DOHH2 (cell line): ENCODE results near the gene MYO5C.
"Not testable (repeated sequence)": the region's sequence is repeated elsewhere in the genome, so short reads cannot be mapped to it uniquely, and the experiment has no call there.

Experiments used
- H3F3A ChIP-seq: fragments of 200-600 bp; sonication (generic), shearing (Covaris generic); 2 replicates; pipeline ENCODE4 v1.6.0; 2016; ENCODE audit warnings: antibody characterized with exemption, mild to moderate bottlenecking; ENCODE audit not compliant: control insufficient read depth, insufficient read depth
- H3K27ac ChIP-seq: fragments of 200-600 bp; sonication (generic); 2 replicates; pipeline ENCODE4 v1.5.1; 2014; ENCODE audit warnings: low read depth, mild to moderate bottlenecking, low read length, moderate library complexity
- H3K27me3 ChIP-seq: fragments of 200-600 bp; sonication (generic); 2 replicates; pipeline ENCODE4 v1.6.1; 2014; ENCODE audit warnings: mild to moderate bottlenecking, low read length, mixed read lengths; ENCODE audit not compliant: control insufficient read depth
- H3K36me3 ChIP-seq: fragments of 200-600 bp; sonication (generic); 2 replicates; pipeline ENCODE4 v1.6.1; 2014; ENCODE audit warnings: mild to moderate bottlenecking, low read length, moderate library complexity, mixed read lengths; ENCODE audit not compliant: control insufficient read depth
- H3K4me1 ChIP-seq: fragments of 200-600 bp; sonication (generic); 2 replicates; pipeline ENCODE4 v1.6.1; 2014; ENCODE audit warnings: mild to moderate bottlenecking, low read length, mixed read lengths; ENCODE audit not compliant: control insufficient read depth
- H3K4me2 ChIP-seq: fragments of 200-600 bp; sonication (generic); 2 replicates; pipeline ENCODE4 v1.6.0; 2014; ENCODE audit warnings: mild to moderate bottlenecking, low read length, moderate library complexity
- H3K4me3 ChIP-seq: fragments of 200-600 bp; sonication (generic); 2 replicates; pipeline ENCODE4 v1.5.1; 2014; ENCODE audit warnings: mild to moderate bottlenecking, low read length, mixed read lengths
- H3K79me2 ChIP-seq: fragments of 200-600 bp; sonication (generic); 2 replicates; pipeline ENCODE4 v1.6.1; 2014; ENCODE audit warnings: mild to moderate bottlenecking, low read length, mixed read lengths; ENCODE audit not compliant: control insufficient read depth
- H3K9me2 ChIP-seq: fragments of 200-600 bp; sonication (generic); replicated peaks from 2 replicates; pipeline ENCODE4 v1.6.1; 2014; ENCODE audit warnings: mild to moderate bottlenecking, low read length, mixed read lengths; ENCODE audit not compliant: control insufficient read depth
- H3K9me3 ChIP-seq: fragments of 200-600 bp; sonication (generic); 2 replicates; pipeline ENCODE4 v1.6.1; 2014; ENCODE audit warnings: antibody characterized with exemption, low read length, mixed read lengths; ENCODE audit not compliant: control insufficient read depth, insufficient read depth
- H4K20me1 ChIP-seq: fragments of 200-600 bp; sonication (generic); 2 replicates; pipeline ENCODE4 v1.6.0; 2014; ENCODE audit warnings: low read depth, mild to moderate bottlenecking, antibody characterized with exemption, low read length, moderate library complexity; ENCODE audit not compliant: control insufficient read depth, insufficient read depth
- EZH2phosphoT487 ChIP-seq: fragments of 200-600 bp; sonication (generic); IDR thresholded peaks from 2 replicates; pipeline ENCODE4 v1.6.1; 2017; ENCODE audit warnings: borderline replicate concordance, mild to moderate bottlenecking, antibody characterized with exemption, low read length, moderate library complexity, mixed read lengths
- TF ChIP-seq, protein P1 (sequence below): fragments of 200-600 bp; sonication (generic); IDR thresholded peaks from one replicate; pipeline ENCODE4 v1.5.1; 2014; ENCODE audit warnings: antibody characterized with exemption, mild to moderate bottlenecking, low read depth, low read length; ENCODE audit not compliant: poor library complexity, severe bottlenecking

The MYO5C gene

DNA sequence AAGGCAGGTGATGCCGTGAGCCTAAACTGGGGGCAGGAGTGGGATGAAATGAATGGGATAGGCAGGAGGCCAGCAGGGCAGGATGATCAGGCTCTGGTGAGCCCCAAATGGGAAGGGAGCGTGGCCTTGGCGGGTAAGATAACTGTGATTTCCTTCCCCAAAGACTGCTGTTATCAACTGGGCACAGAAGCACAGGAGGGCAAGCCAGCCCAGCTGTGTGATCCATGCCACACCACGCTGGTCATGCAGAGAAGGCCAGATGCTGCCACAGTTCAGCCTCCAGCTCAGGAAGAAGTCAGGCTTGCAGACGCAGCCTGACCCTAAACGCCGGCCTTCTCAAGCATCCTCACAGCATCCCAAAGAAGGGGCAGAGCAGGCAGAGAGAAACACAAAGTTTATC, 52.3 kb downstream of the MYO5C start:
- Histone ChIP-seq H3K4me1 (no peaks in the 10 kb centered on the region), H3K4me2 (no peak overlapping the region), H4K20me1 (no peaks in the 10 kb centered on the region), H3K27ac (no peak overlapping the region), H3K79me2 (no peaks in the 10 kb centered on the region), H3K9me3 (no peaks in the 10 kb centered on the region), H3K9me2 (no peaks in the 10 kb centered on the region), H3F3A (no peaks in the 10 kb centered on the region), H3K27me3 (no peaks in the 10 kb centered on the region), H3K36me3 (no peaks in the 10 kb centered on the region), H3K4me3 (no peak overlapping the region)
- no peak for TF ChIP-seq EZH2phosphoT487
- TF ChIP-seq, protein P1, sequence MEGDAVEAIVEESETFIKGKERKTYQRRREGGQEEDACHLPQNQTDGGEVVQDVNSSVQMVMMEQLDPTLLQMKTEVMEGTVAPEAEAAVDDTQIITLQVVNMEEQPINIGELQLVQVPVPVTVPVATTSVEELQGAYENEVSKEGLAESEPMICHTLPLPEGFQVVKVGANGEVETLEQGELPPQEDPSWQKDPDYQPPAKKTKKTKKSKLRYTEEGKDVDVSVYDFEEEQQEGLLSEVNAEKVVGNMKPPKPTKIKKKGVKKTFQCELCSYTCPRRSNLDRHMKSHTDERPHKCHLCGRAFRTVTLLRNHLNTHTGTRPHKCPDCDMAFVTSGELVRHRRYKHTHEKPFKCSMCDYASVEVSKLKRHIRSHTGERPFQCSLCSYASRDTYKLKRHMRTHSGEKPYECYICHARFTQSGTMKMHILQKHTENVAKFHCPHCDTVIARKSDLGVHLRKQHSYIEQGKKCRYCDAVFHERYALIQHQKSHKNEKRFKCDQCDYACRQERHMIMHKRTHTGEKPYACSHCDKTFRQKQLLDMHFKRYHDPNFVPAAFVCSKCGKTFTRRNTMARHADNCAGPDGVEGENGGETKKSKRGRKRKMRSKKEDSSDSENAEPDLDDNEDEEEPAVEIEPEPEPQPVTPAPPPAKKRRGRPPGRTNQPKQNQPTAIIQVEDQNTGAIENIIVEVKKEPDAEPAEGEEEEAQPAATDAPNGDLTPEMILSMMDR: no peak

DNA sequence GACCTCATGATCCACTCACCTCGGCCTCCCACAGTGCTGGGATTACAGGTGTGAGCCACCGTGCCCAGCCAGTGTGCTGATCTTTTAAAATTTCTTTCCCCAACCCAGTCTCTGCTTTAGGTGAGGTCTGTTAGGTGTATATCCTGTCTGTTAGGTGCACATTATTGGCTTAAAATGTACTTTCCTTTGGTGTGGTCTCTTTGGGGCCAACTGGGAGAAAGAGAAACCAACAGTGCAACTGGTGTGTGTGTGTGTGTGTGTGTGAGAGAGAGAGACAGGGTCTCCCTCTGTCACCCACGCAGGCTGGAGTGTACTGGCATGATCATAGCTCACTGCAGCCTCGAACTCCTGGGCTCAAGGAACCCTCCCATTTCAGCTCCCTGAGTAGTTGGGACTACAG, 54.1 kb downstream of the MYO5C start:
- Histone ChIP-seq H3K27me3 (no peaks in the 10 kb centered on the region), H3F3A (no peaks in the 10 kb centered on the region), H3K4me2 (no peak overlapping the region), H3K9me2 (no peaks in the 10 kb centered on the region), H3K27ac (no peak overlapping the region), H3K4me3 (no peak overlapping the region), H3K4me1 (peaks cover 4% of the 10 kb centered on the region), H3K9me3 (no peaks in the 10 kb centered on the region), H3K79me2 (no peaks in the 10 kb centered on the region), H4K20me1 (no peaks in the 10 kb centered on the region), H3K36me3 (no peaks in the 10 kb centered on the region)
- TF ChIP-seq, protein P1: no peak
- TF ChIP-seq EZH2phosphoT487: no peak

DNA sequence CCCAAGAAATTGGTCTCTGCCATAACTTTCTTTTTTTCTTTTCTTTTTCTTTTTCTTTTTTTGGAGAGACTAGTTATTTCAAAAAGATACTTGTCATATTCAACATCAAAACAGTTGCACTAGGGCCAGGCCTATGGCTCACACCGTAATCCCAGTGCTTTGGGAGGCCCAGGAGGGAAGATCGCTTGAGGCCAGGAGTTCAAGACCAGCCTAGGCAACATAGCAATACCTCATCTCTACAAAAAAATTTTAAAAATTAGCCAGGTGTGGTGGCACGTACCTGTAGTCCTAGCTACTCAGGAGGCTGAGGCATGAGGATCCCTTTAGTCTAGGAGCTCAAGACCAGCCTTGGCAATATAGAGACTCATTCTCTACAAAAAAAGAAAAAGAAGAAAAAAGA, 55.4 kb downstream of the MYO5C start:
- no peaks in the 10 kb centered on the region for H3K9me2 ChIP-seq
- H3K79me2 ChIP-seq: no peaks in the 10 kb centered on the region
- no peaks in the 10 kb centered on the region for H3K36me3 ChIP-seq
- H3K4me3 ChIP-seq: no peak overlapping the region
- TF ChIP-seq EZH2phosphoT487: no peak
- TF ChIP-seq, protein P1: no peak
- H3K4me1 ChIP-seq: peaks cover 17% of the 10 kb centered on the region
- no peaks in the 10 kb centered on the region for H3K27me3 ChIP-seq
- peaks cover 9% of the 10 kb centered on the region for H3F3A ChIP-seq
- H3K27ac ChIP-seq: no peak overlapping the region
- H4K20me1 ChIP-seq: no peaks in the 10 kb centered on the region
- no peaks in the 10 kb centered on the region for H3K9me3 ChIP-seq
- H3K4me2 ChIP-seq: no peak overlapping the region

DNA sequence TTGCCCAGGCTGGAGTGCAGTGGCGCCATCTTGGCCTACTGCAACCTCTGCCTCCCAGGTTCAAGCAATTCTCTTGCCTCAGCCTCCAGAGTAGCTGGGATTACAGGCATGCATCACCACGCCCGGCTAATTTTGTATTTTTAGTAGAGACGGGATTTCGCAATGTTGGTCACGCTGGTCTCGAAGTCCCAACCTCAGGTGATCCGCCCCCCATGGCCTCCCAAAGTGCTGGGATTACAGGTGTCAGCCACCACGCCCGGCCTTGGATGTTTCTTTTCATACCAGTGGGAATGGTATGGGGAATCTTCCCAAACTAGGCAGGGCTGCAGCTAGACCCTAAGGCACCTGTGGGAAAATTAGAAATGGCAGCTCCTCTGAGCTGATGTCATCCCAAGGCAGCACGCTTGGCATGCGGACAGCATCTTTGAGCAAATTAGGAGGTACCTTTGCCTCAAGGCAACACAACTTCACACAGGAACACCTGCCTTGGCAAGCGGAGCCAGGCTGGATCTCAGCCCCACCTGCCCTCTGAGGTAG, 56.5 kb downstream of the MYO5C start:
- not testable (repeated sequence) for H3K27me3 ChIP-seq, H3K27ac ChIP-seq, H3K9me2 ChIP-seq, H3K4me2 ChIP-seq, H4K20me1 ChIP-seq, H3K36me3 ChIP-seq, H3K4me3 ChIP-seq, H3K79me2 ChIP-seq, H3K9me3 ChIP-seq
- Histone ChIP-seq H3F3A (peaks cover 20% of the 10 kb centered on the region), H3K4me1 (peaks cover 29% of the 10 kb centered on the region)
